HEK293 (cell line): ENCODE results near the gene CHD5.

Experiments used
- CTCF ChIA-PET: fragments of 350-600 bp; formaldehyde crosslinking; extraction: SDS; loops from one replicate; lab custom pipeline; 2021; ENCODE audit warnings: antibody characterized with exemption; lab: Yijun Ruan, JAX
- POLR2A ChIA-PET: fragments of 300-600 bp; formaldehyde crosslinking; extraction: SDS; loops from one replicate; lab custom pipeline; 2020; ENCODE audit warnings: antibody characterized with exemption, inconsistent platforms; lab: Yijun Ruan, JAX
- H3K27ac ChIP-seq: fragments of 200-500 bp; sonication (Bioruptor generic); 2 replicates; pipeline ENCODE4 v1.5.1; 2014; ENCODE audit warnings: low read depth, low read length, control low read depth, inconsistent platforms; ENCODE audit errors: extremely low read depth
- H3K36me3 ChIP-seq, 2 experiments: fragments of 200-500 bp in 1 of 2; sonication (Bioruptor generic) in 1 of 2; 1 replicate in 1 of 2; 2 replicates in 1 of 2; pipeline ENCODE4 v1.5.1; 2014 to 2017; ENCODE audit warnings: inconsistent platforms in 2 of 2, low read length in 2 of 2; ENCODE audit not compliant: control insufficient read depth in 2 of 2, insufficient read depth in 1 of 2
- H3K4me1 ChIP-seq: fragments of 200-500 bp; sonication (Bioruptor generic); 2 replicates; pipeline ENCODE4 v1.5.1; 2014; ENCODE audit warnings: mild to moderate bottlenecking, low read length, inconsistent platforms; ENCODE audit not compliant: control insufficient read depth, insufficient read depth
- H3K4me3 ChIP-seq: 2 replicates; pipeline ENCODE4 v1.5.1; 2011; ENCODE audit warnings: low read depth, mild to moderate bottlenecking, control low read depth, low read length, moderate library complexity
- H3K9me3 ChIP-seq: fragments of 200-500 bp; sonication (Bioruptor generic); 2 replicates; pipeline ENCODE4 v1.5.1; 2014; ENCODE audit warnings: low read depth, low read length, inconsistent platforms; ENCODE audit not compliant: control insufficient read depth, insufficient read depth
- GFI1B ChIP-seq: fragments of 450-650 bp; formaldehyde crosslinking; IDR thresholded peaks from 2 replicates; pipeline ENCODE4 v1.5.1; 2016; ENCODE audit warnings: missing biosample characterization, missing genetic modification characterization
- KLF1 ChIP-seq: fragments of 450-650 bp; formaldehyde crosslinking; IDR thresholded peaks from 2 replicates; pipeline ENCODE4 v1.5.1; 2016; ENCODE audit warnings: missing biosample characterization, missing genetic modification characterization
- KLF8 ChIP-seq: fragments of 450-650 bp; formaldehyde crosslinking; IDR thresholded peaks from 2 replicates; pipeline ENCODE4 v1.5.1; 2016; ENCODE audit warnings: missing biosample characterization, missing genetic modification characterization
- REST ChIP-seq: fragments of 450-650 bp; formaldehyde crosslinking; IDR thresholded peaks from 2 replicates; pipeline ENCODE4 v1.5.1; 2016; ENCODE audit warnings: missing biosample characterization, missing genetic modification characterization
- SCRT2 ChIP-seq: fragments of 450-650 bp; formaldehyde crosslinking; IDR thresholded peaks from 2 replicates; pipeline ENCODE4 v1.5.1; 2016; ENCODE audit warnings: missing biosample characterization, missing genetic modification characterization
- SETDB1 ChIP-seq: IDR thresholded peaks from one replicate; pipeline ENCODE4 v1.6.1; 2017; ENCODE audit warnings: mild to moderate bottlenecking, low read length, moderate library complexity, mixed read lengths; ENCODE audit not compliant: insufficient read length
- WT1 ChIP-seq: fragments of 450-650 bp; formaldehyde crosslinking; IDR thresholded peaks from 2 replicates; pipeline ENCODE4 v1.5.1; 2016; ENCODE audit warnings: missing biosample characterization, missing genetic modification characterization
- ZNF433 ChIP-seq: fragments of 450-650 bp; formaldehyde crosslinking; IDR thresholded peaks from 2 replicates; pipeline ENCODE4 v1.5.1; 2016; ENCODE audit warnings: missing biosample characterization, missing genetic modification characterization, low read depth
- ZNF449 ChIP-seq: fragments of 450-650 bp; formaldehyde crosslinking; IDR thresholded peaks from 2 replicates; pipeline ENCODE4 v1.5.1; 2017; ENCODE audit warnings: missing biosample characterization, mild to moderate bottlenecking, missing genetic modification characterization, moderate library complexity
- ZNF521 ChIP-seq: fragments of 450-650 bp; formaldehyde crosslinking; IDR thresholded peaks from 2 replicates; pipeline ENCODE4 v1.5.1; 2017; ENCODE audit warnings: missing biosample characterization, mild to moderate bottlenecking, missing genetic modification characterization
- ZNF530 ChIP-seq: fragments of 450-650 bp; formaldehyde crosslinking; IDR thresholded peaks from 2 replicates; pipeline ENCODE4 v1.5.1; 2016; ENCODE audit warnings: low read depth, missing biosample characterization, missing genetic modification characterization

CHD5 gene

GRCh38 chr1:6117064-6117463 is 63.1 kb downstream of the CHD5 start:
- ChIA-PET POLR2A (no interaction called here), CTCF (interaction anchor here (0.7 to 1.8 kb wide), 4 partner anchors 8 to 114 kb away, joined by 3 to 9 read pairs (median 4); no protein-coding TSS in a partner anchor)
- H3K36me3 ChIP-seq: no peaks in the 10 kb centered on the region
- no peaks in the 10 kb centered on the region for H3K4me1 ChIP-seq
- H3K27ac ChIP-seq: no peak overlapping the region
- H3K9me3 ChIP-seq: no peaks in the 10 kb centered on the region
- H3K4me3 ChIP-seq: no peak overlapping the region
- TF ChIP-seq SETDB1: peak; percentile 83
- no peak for TF ChIP-seq GFI1B (tag by site-specific recombination)

GRCh38 chr1:6116137-6116536 is 64.0 kb downstream of the CHD5 start:
- ChIA-PET POLR2A (no interaction called here), CTCF (interaction anchor here (1.8 kb wide), 1 partner anchor 69 kb away, joined by 9 read pairs; no protein-coding TSS in a partner anchor)
- Histone ChIP-seq H3K27ac (no peak overlapping the region), H3K4me3 (no peak overlapping the region), H3K4me1 (no peaks in the 10 kb centered on the region), H3K9me3 (no peaks in the 10 kb centered on the region), H3K36me3 (no peaks in the 10 kb centered on the region)
- no peak for TF ChIP-seq KLF8 (tag by site-specific recombination)
- no peak for TF ChIP-seq ZNF530 (tag by site-specific recombination)

- peak; percentile 83 for TF ChIP-seq KLF1 (tag by site-specific recombination)
- no peak for TF ChIP-seq WT1 (tag by site-specific recombination)
- TF ChIP-seq ZNF449: no peak
- Histone ChIP-seq H3K36me3 (no peaks in the 10 kb centered on the region), H3K9me3 (no peaks in the 10 kb centered on the region), H3K27ac (no peak overlapping the region), H3K4me3 (no peak overlapping the region), H3K4me1 (no peaks in the 10 kb centered on the region)
- POLR2A ChIA-PET: no interaction called here
- CTCF ChIA-PET: interaction anchor here (1.6 to 2.4 kb wide), 2 partner anchors 10 to 72 kb away, joined by 3 to 6 read pairs; no protein-coding TSS in a partner anchor
These were observed 66.4 kb downstream of the CHD5 start for GRCh38 chr1:6113745-6114144.

- Histone ChIP-seq H3K36me3 (no peaks in the 10 kb centered on the region), H3K4me3 (no peak overlapping the region), H3K9me3 (no peaks in the 10 kb centered on the region), H3K4me1 (no peaks in the 10 kb centered on the region), H3K27ac (no peak overlapping the region)
- ChIA-PET POLR2A (no interaction called here), CTCF (interaction anchor here (1.6 to 2.4 kb wide), 2 partner anchors 9 to 72 kb away, joined by 3 to 6 read pairs; no protein-coding TSS in a partner anchor)
- TF ChIP-seq ZNF433 (tag by site-specific recombination) (no peak), SCRT2 (0 out of 2 replicates have a peak, but pooled peaks have one; percentile 33), REST (tag by site-specific recombination) (no peak), ZNF521 (tag by site-specific recombination) (no peak)
These were observed 67.0 kb downstream of the CHD5 start for GRCh38 chr1:6113116-6113515.
